Natural killer cell (primary cell): Measurements from ENCODE around the gene UXS1. TPM values are rescaled to one million over a fixed set of nuclear protein-coding genes. Genes with fewer than 3 reads are reported as not detected.
A peak's percentile ranks its signal among the peaks of the same experiment; 100 is the strongest.
"Not testable (repeated sequence)": the region's sequence is repeated elsewhere in the genome, so short reads cannot be mapped to it uniquely, and the experiment has no call there.

Experiments used
- ATAC-seq, 3 donors: fragments of 150-1000 bp in 2 of 3; fragments of 200-7000 bp in 1 of 3; cut with Tn5 transposase; 1 replicate in 1 of 3; 2 replicates in 2 of 3; pipeline ENCODE4 v1.10.0; 2021; ENCODE audit warnings: mild to moderate bottlenecking in 2 of 3, moderate library complexity in 2 of 3
- DNase-seq, 2 donors: peaks; one replicate each; pipeline versions ENCODE4 v3.0.0 to v3.0.0-alpha.2; 2013 to 2021; ENCODE audit warnings: mixed read lengths in 1 of 2
- H3K27ac ChIP-seq: one replicate; pipeline ENCODE4 v1.5.1; 2013; ENCODE audit warnings: mild to moderate bottlenecking, low read length
- H3K27me3 ChIP-seq: one replicate; pipeline ENCODE4 v1.6.1; 2013; ENCODE audit warnings: low read length; ENCODE audit not compliant: control insufficient read depth, insufficient read depth
- H3K36me3 ChIP-seq: one replicate; pipeline ENCODE4 v1.6.1; 2013; ENCODE audit warnings: low read length; ENCODE audit not compliant: control insufficient read depth, insufficient read depth
- H3K4me1 ChIP-seq: one replicate; pipeline ENCODE4 v1.6.1; 2013; ENCODE audit warnings: low read length; ENCODE audit not compliant: control insufficient read depth, insufficient read depth
- H3K4me3 ChIP-seq: one replicate; pipeline ENCODE4 v1.5.1; 2013; ENCODE audit warnings: low read length
- H3K9me3 ChIP-seq: one replicate; pipeline ENCODE4 v1.6.1; 2013; ENCODE audit warnings: low read length; ENCODE audit not compliant: control insufficient read depth, insufficient read depth
- H3K27ac Mint-ChIP-seq, 2 donors: one replicate each; pipeline ENCODE4 v1.8.0; 2022; ENCODE audit warnings: mild to moderate bottlenecking in 2 of 2, mixed read lengths in 2 of 2, moderate library complexity in 1 of 2
- H3K27me3 Mint-ChIP-seq, 2 donors: one replicate each; pipeline ENCODE4 v1.8.0; 2022; ENCODE audit warnings: low read depth in 2 of 2, mixed read lengths in 2 of 2
- H3K36me3 Mint-ChIP-seq: one replicate; pipeline ENCODE4 v1.8.0; 2022; ENCODE audit warnings: mixed read lengths
- H3K4me1 Mint-ChIP-seq, 2 donors: one replicate each; pipeline ENCODE4 v1.8.0; 2022; ENCODE audit warnings: mixed read lengths in 2 of 2
- H3K4me3 Mint-ChIP-seq: one replicate; pipeline ENCODE4 v1.8.0; 2022; ENCODE audit warnings: mild to moderate bottlenecking, moderate library complexity, mixed read lengths
- H3K9me3 Mint-ChIP-seq, 2 donors: one replicate each; pipeline ENCODE4 v1.8.0; 2022; ENCODE audit warnings: mixed read lengths in 2 of 2
- WGBS: methylation state at CpG from one replicate; pipeline ENCODE4 v1.1.7; 2013; ENCODE audit warnings: missing lambda C conversion rate; ENCODE audit not compliant: insufficient coverage; 5-methylcytosine and 5-hydroxymethylcytosine counted together
- intact Hi-C: fragments of 100-400 bp; cut with micrococcal nuclease; formaldehyde crosslinking; loops from one replicate; pipeline ENCODE4 v1.14.2; 2022
- total RNA-seq, 4 donors: library from RNA; stranded (reverse); fragments of 120-200 nt in 1 of 4; gene quantifications; one replicate each; pipeline versions ENCODE4 v1.2.3 to v1.2.4, GENCODE V29; 2013 to 2022
- TF ChIP-seq, protein P1 (sequence below): fragments of 200-600 bp; IDR thresholded peaks from one replicate; pipeline ENCODE4 v1.8.0; 2022; ENCODE audit warnings: antibody characterized with exemption

The UXS1 gene
- total RNA-seq, result 10 to 100 TPM; 36.3 to 60.4 (median 37.5) TPM
- 60.3 TPM for total RNA-seq (2013)

DNA sequence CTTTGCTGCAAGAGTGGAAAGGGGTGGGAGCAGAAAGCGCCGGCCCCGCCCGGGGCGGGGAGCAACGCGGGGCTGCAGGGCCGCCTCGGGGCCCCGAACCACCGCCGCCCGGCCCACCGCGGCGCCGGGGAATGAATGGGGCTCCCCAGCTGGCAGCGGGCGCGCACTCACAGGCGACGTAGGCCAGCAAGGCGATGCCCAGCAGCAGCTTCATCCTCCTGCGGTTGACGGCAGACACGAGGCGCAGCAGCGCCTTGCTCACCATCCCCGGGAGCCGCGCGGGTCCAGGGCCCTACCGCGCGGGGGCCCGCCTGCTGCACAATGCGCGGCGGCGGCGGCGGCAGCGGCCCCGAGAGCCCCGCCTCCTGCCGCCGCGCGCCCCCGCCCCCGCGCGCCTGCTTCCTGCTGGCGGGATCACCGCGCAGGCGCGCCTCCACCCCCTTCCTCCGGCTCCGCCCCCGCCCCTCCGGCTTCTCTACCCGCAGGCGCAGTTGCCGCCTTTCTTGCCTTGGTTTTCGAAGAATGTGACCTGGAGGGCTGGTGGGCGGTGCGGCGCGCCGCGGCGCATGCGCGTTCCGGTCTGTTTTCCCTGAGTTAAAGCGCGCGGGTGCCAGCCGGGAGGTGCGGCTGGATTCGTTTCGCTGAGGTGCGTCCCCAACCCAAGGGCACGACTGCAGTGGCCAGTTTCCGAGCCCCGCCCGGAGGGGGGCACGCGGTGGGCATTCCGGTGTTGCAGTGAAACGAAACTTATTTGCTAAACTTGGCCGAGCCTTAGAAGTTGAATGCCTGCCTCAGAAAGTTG lies at the start of gene UXS1:
UXS1 (minus strand) TSS at position 325 of the 802 bp plus-strand sequence; CDS start at position 265, 60 bp downstream.
- Histone ChIP-seq H3K9me3 (no peaks in the 10 kb centered on the region), H3K4me1 (peaks cover 25% of the 10 kb centered on the region), H3K27ac (peak within 1 kb of the TSS; percentile 68), H3K4me3 (peak within 1 kb of the TSS; percentile 89), H3K27me3 (no peaks in the 10 kb centered on the region), H3K36me3 (no peaks in the 10 kb centered on the region)
- intact Hi-C loops, result loop anchor here (1.0 kb wide), 1 partner anchor 34 kb away; no protein-coding TSS in a partner anchor
- TF ChIP-seq, protein P1, sequence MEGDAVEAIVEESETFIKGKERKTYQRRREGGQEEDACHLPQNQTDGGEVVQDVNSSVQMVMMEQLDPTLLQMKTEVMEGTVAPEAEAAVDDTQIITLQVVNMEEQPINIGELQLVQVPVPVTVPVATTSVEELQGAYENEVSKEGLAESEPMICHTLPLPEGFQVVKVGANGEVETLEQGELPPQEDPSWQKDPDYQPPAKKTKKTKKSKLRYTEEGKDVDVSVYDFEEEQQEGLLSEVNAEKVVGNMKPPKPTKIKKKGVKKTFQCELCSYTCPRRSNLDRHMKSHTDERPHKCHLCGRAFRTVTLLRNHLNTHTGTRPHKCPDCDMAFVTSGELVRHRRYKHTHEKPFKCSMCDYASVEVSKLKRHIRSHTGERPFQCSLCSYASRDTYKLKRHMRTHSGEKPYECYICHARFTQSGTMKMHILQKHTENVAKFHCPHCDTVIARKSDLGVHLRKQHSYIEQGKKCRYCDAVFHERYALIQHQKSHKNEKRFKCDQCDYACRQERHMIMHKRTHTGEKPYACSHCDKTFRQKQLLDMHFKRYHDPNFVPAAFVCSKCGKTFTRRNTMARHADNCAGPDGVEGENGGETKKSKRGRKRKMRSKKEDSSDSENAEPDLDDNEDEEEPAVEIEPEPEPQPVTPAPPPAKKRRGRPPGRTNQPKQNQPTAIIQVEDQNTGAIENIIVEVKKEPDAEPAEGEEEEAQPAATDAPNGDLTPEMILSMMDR, result no peak
- peak within 1 kb of the TSS; percentile 90 to 94 for H3K27ac Mint-ChIP-seq
- WGBS, result under 1% methylated on average over 93 of the region's 93 CpGs
- peaks cover 0 to 2% of the 10 kb centered on the region in 2 donors for H3K27me3 Mint-ChIP-seq
- H3K9me3 Mint-ChIP-seq, result no peaks in the 10 kb centered on the region
- DNase-seq (peak; percentile 98 to 99), ATAC-seq (peak; percentile 76 to 91 (median 83))
- H3K36me3 Mint-ChIP-seq, result no peaks in the 10 kb centered on the region
- peak within 1 kb of the TSS; percentile 98 for H3K4me3 Mint-ChIP-seq
- H3K4me1 Mint-ChIP-seq, result peaks cover 39 to 42% of the 10 kb centered on the region in 2 donors

DNA sequence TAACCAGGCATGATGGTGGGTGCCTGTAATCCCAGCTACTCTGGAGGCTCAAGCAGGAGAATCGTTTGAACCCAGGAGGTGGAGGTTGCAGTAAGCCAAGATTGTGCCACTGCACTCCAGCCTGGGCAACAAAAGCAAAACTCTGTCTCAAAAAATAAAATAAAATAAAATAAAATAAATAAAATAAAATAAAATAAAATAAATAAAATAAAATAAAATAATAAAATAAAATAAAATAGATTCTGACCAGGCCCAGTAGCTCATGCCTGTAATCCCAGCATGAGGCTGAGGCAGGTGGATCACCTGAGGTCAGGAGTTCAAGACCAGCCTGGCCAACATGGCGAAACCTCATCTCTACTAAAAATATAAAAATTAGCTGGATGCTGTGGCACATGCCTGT lies 45.4 kb upstream of the UXS1 start:
- H3K9me3 ChIP-seq, result peaks cover 13% of the 10 kb centered on the region
- H3K27ac Mint-ChIP-seq, H3K27me3 Mint-ChIP-seq, H3K36me3 ChIP-seq, DNase-seq, H3K4me3 ChIP-seq, H3K4me1 Mint-ChIP-seq, intact Hi-C loops, H3K27me3 ChIP-seq, H3K4me3 Mint-ChIP-seq, H3K4me1 ChIP-seq, ATAC-seq, H3K27ac ChIP-seq: not testable (repeated sequence)
- peaks cover 10 to 24% of the 10 kb centered on the region in 2 donors for H3K9me3 Mint-ChIP-seq
- 100% methylated on average over 2 of the region's 2 CpGs for WGBS
- peaks cover 30% of the 10 kb centered on the region for H3K36me3 Mint-ChIP-seq

DNA sequence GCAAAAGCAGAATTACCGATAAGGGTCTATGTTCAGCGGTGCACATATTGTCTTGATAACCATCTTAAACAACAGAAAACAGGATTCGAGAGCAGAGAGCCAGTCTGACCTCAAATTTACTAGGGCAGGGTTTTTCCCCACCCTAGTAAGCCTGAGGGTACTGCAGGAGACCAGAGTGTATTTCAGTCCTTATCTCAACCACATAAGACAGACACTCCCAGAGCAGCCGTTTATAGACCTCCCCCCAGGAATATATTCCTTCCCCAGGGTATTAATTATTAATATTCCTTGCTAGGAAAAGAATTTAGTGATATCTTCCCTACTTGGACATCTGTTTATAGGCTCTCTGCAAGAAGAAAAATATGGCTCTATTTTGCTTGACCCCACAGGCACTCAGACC lies 41.3 kb upstream of the UXS1 start:
- 92% methylated on average over 3 of the region's 4 CpGs for WGBS
- H3K27me3 Mint-ChIP-seq, result peaks cover 8 to 12% of the 10 kb centered on the region in 2 donors
- H3K27ac ChIP-seq, H3K4me1 Mint-ChIP-seq, H3K27ac Mint-ChIP-seq, H3K27me3 ChIP-seq, DNase-seq, intact Hi-C loops, H3K4me3 ChIP-seq, ATAC-seq, H3K4me3 Mint-ChIP-seq, H3K36me3 ChIP-seq, H3K4me1 ChIP-seq: not testable (repeated sequence)
- peaks cover 17 to 28% of the 10 kb centered on the region in 2 donors for H3K9me3 Mint-ChIP-seq
- H3K36me3 Mint-ChIP-seq, result peaks cover 38% of the 10 kb centered on the region
- H3K9me3 ChIP-seq, result peaks cover 13% of the 10 kb centered on the region

DNA sequence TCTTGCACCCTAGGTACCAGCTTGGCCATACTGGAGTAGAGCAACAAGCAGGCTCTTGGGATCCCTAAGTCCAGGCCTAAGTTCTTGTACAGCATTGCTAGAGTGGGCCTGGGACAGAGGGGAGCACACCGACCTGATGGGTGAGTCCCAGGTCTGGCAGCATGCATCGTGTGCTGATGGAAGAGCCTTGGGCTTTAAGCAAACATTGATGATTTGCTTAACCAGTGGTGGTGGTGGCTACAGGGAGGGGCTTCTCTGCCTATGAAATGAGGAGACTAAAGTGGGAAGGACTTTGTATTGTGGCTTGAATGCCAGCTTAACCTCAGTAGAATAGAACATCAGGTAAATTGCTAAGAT lies 39.2 kb upstream of the UXS1 start:
- Mint-ChIP-seq H3K36me3 (peaks cover 38% of the 10 kb centered on the region), H3K4me3 (no peak overlapping the region), H3K4me1 (no peaks in the 10 kb centered on the region), H3K9me3 (peaks cover 17 to 28% of the 10 kb centered on the region in 2 donors), H3K27me3 (peaks cover 8 to 13% of the 10 kb centered on the region in 2 donors), H3K27ac (no peak overlapping the region)
- intact Hi-C loops, result no loop called here
- no peak overlapping the region for H3K4me3 ChIP-seq
- H3K27ac ChIP-seq, result no peak overlapping the region
- H3K9me3 ChIP-seq, result peaks cover 13% of the 10 kb centered on the region
- DNase-seq, result no peak
- WGBS, result 93% methylated on average over 2 of the region's 2 CpGs
- no peaks in the 10 kb centered on the region for H3K27me3 ChIP-seq
- ATAC-seq, result no peak
- TF ChIP-seq, protein P1, result no peak
- H3K36me3 ChIP-seq, result no peaks in the 10 kb centered on the region
- no peaks in the 10 kb centered on the region for H3K4me1 ChIP-seq
